ENCODE data around the gene DPM3. TPM values are rescaled to one million over a fixed set of nuclear protein-coding genes. Genes with fewer than 3 reads are reported as not detected.

DPM3 gene
- total and polyA plus RNA-seq, 2 of the 13 experiments (the other 11 are each of a cell fraction or from before 2014, with no cell fraction given) = 23.2 to 53.4 TPM

GRCh38 chr1:155125946-155126555 is 14.3 kb downstream of the DPM3 start (continued):
- TF ChIP-seq CBX1 (IDR thresholded peaks at IDR 0.05; ENCODE audit: low read depth) (peak; percentile 65), TEAD2 (CRISPR knock-in tag; IDR thresholded peaks at IDR 0.05) (peak; percentile 46; the same call in 1 of the 2 replicates), ZNF747 (CRISPR knock-in tag; IDR thresholded peaks at IDR 0.05; ENCODE audit: borderline replicate concordance) (peak; percentile 98), ZNF564 (CRISPR knock-in tag; IDR thresholded peaks at IDR 0.05) (peak; percentile 70; the same call in 1 of the 2 replicates), ZNF24 (IDR thresholded peaks at IDR 0.05) (peak; percentile 58; the same call in 1 of the 2 replicates), ZNF589 (CRISPR knock-in tag; conservative IDR thresholded peaks at IDR 0.05) (peak; percentile 95; the same call in 1 of the 2 replicates), ZBTB10 (CRISPR knock-in tag; IDR thresholded peaks at IDR 0.05; ENCODE audit: borderline replicate concordance) (0 out of 2 replicates have a peak, but pooled peaks have one; percentile 29), ATAD3A (CRISPR knock-in tag; IDR thresholded peaks at IDR 0.05) (no peak), ZNF597 (CRISPR knock-in tag; IDR thresholded peaks at IDR 0.05) (no peak), ZFP36 (IDR thresholded peaks at IDR 0.05; ENCODE audit: borderline replicate concordance, low read depth, low read length, partially characterized antibody) (no peak), TBX2 (CRISPR knock-in tag; IDR thresholded peaks at IDR 0.05; ENCODE audit: borderline replicate concordance) (peak; percentile 99), CENPBD1 (CRISPR knock-in tag; IDR thresholded peaks at IDR 0.05; ENCODE audit: borderline replicate concordance, low read depth) (0 out of 2 replicates have a peak, but pooled peaks have one; percentile 56), CENPT (CRISPR knock-in tag; IDR thresholded peaks at IDR 0.05; ENCODE audit: low read depth) (peak; percentile 67; the same call in 1 of the 2 replicates), ZNF326 (CRISPR knock-in tag; IDR thresholded peaks at IDR 0.05; ENCODE audit: borderline replicate concordance) (no peak), ZSCAN29 (CRISPR knock-in tag; conservative IDR thresholded peaks at IDR 0.05) (peak; percentile 43; the same call in 1 of the 2 replicates), PHF20 (CRISPR knock-in tag; IDR thresholded peaks at IDR 0.05) (no peak; the same call in none of the 2 replicates), TOE1 (CRISPR knock-in tag; IDR thresholded peaks at IDR 0.05) (peak; percentile 82; the same call in 1 of the 2 replicates), CBX5 (CRISPR knock-in tag; IDR thresholded peaks at IDR 0.05; ENCODE audit: borderline replicate concordance) (peak; percentile 67; the same call in 1 of the 2 replicates), ZNF672 (CRISPR knock-in tag; IDR thresholded peaks at IDR 0.05) (peak; percentile 85; the same call in 1 of the 2 replicates), ZNF263 (CRISPR knock-in tag; IDR thresholded peaks at IDR 0.05) (peak; percentile 95), HNF1B (CRISPR knock-in tag; IDR thresholded peaks at IDR 0.05) (peak; percentile 96), POLR2G (IDR thresholded peaks at IDR 0.05; ENCODE audit: low read depth, low read length) (peak; percentile 6), TAF1 (CRISPR knock-in tag; IDR thresholded peaks at IDR 0.05) (peak; percentile 57; the same call in 1 of the 2 replicates), HNRNPH1 (optimal IDR thresholded peaks at IDR 0.05; ENCODE audit: low read depth, low read length) (no peak), BRD4 (CRISPR knock-in tag; IDR thresholded peaks at IDR 0.05) (peak; percentile 70; the same call in 1 of the 2 replicates)
